K562 (cell line): ENCODE measurements around the gene KLK2. TPM values are rescaled to one million over a fixed set of nuclear protein-coding genes. Genes with fewer than 3 reads are reported as not detected.

Source experiments
- ARID3A ChIP-seq: IDR thresholded peaks from 2 replicates; pipeline ENCODE4 v1.6.1; 2012; ENCODE audit warnings: low read depth, low read length, improper control_type of control experiment, borderline replicate concordance
- ATF7 ChIP-seq: fragments of 450-650 bp; IDR thresholded peaks from 2 replicates; pipeline ENCODE4 v1.7.1; 2014; ENCODE audit warnings: mild to moderate bottlenecking, moderate library complexity
- CBX8 ChIP-seq: fragments of 200-600 bp; sonication (generic); IDR thresholded peaks from 2 replicates; pipeline ENCODE4 v1.6.1; 2012; ENCODE audit warnings: borderline replicate concordance, mixed run types, low read depth, mild to moderate bottlenecking, moderate library complexity, mixed read lengths, low read length, control low read depth, inconsistent platforms; ENCODE audit not compliant: poor library complexity, severe bottlenecking; ENCODE audit errors: extremely low read depth
- JUNB ChIP-seq: fragments of 450-650 bp; formaldehyde crosslinking; conservative IDR thresholded peaks from 2 replicates; pipeline ENCODE4 v1.4.0; 2020; ENCODE audit warnings: mild to moderate bottlenecking
- MTA1 ChIP-seq: fragments of 450-650 bp; IDR thresholded peaks from 2 replicates; pipeline ENCODE4 v1.6.1; 2017; ENCODE audit warnings: borderline replicate concordance
- NR2F6 ChIP-seq: fragments of 450-650 bp; formaldehyde crosslinking; IDR thresholded peaks from 2 replicates; pipeline ENCODE4 v1.4.0; 2020; ENCODE audit warnings: mild to moderate bottlenecking
- polyA plus RNA-seq, 8 experiments: library from polyadenylated mRNA; depleted of rRNA in 4 of 8; stranded (reverse) in 5 of 8; unstranded in 3 of 8; fragments of >200 nt; fragmentation: Nextera tagmentation in 2 of 8; fragmentation: Illumina TruSeq in 1 of 8; extraction: Ambion mirVana in 2 of 8; extraction: Trizol in 1 of 8; gene quantifications; 2 replicates each; pipeline versions ENCODE4 v1.2.1 to v1.2.3, GENCODE V29; 2011 to 2014; ENCODE audit warnings: inconsistent platforms in 1 of 8, missing spikeins in 1 of 8
- total RNA-seq, 7 experiments: library from RNA; depleted of rRNA in 6 of 7; stranded (reverse); fragments of >200 nt in 6 of 7; fragmentation: Illumina TruSeq in 2 of 7; extraction: Trizol in 2 of 7; gene quantifications; 2 replicates each; pipeline versions ENCODE4 v1.2.1 to v1.2.3, GENCODE V29; 2011 to 2021; ENCODE audit warnings: low replicate concordance in 1 of 7
- TF ChIP-seq, protein P1 (sequence below), 2 experiments: fragments of 450-650 bp; formaldehyde crosslinking in 1 of 2; IDR thresholded peaks; 2 replicates each; pipeline versions ENCODE4 v1.4.0 to v1.6.1; 2014 to 2020; ENCODE audit warnings: mild to moderate bottlenecking in 2 of 2, borderline replicate concordance in 1 of 2, low read depth in 1 of 2
- TF ChIP-seq, protein P2 (sequence below), 2 experiments: fragments of 450-650 bp in 1 of 2; sonication (generic) in 1 of 2; formaldehyde crosslinking in 1 of 2; IDR thresholded peaks in 1 of 2; conservative IDR thresholded peaks in 1 of 2; 2 replicates each; pipeline versions ENCODE4 v1.6.1 to v1.8.1; 2016 to 2023; ENCODE audit warnings: mild to moderate bottlenecking in 2 of 2, moderate library complexity in 2 of 2, inconsistent platforms in 1 of 2, missing genetic modification reagents in 1 of 2

KLK2 gene
- total and polyA plus RNA-seq, 9 of the 15 experiments (the other 6 are each of a cell fraction or from before 2014, with no cell fraction given): 0.11 to 0.47 (median 0.23) TPM; not detected in 1

DNA sequence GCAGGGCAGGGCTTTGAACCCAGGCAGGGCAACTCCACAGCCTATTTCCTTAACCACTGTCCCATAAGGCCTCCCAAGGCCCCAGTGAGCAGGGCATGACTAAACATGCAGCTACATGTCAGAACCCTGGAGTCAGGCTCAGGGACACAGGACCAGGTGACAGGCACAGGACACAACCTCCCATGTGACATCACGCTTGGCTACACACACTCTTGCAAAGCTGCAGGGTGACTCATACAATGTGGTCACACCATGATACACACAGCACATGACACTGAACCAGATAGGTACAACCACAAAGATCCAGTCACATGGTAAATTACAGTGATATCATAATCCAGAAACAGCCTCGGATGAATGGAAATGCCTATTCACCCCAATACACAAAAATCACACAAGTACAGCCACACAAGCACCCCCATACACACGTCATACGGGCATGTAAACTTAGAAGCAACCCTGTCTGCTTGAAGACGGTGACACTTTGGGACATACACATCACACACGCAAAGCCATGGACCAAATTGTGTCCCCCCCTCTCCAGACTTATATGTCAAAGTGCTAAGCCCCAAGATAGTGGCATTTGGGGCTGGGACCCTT lies 23.5 kb downstream of the KLK2 start (continued):
- TF ChIP-seq, protein P1, sequence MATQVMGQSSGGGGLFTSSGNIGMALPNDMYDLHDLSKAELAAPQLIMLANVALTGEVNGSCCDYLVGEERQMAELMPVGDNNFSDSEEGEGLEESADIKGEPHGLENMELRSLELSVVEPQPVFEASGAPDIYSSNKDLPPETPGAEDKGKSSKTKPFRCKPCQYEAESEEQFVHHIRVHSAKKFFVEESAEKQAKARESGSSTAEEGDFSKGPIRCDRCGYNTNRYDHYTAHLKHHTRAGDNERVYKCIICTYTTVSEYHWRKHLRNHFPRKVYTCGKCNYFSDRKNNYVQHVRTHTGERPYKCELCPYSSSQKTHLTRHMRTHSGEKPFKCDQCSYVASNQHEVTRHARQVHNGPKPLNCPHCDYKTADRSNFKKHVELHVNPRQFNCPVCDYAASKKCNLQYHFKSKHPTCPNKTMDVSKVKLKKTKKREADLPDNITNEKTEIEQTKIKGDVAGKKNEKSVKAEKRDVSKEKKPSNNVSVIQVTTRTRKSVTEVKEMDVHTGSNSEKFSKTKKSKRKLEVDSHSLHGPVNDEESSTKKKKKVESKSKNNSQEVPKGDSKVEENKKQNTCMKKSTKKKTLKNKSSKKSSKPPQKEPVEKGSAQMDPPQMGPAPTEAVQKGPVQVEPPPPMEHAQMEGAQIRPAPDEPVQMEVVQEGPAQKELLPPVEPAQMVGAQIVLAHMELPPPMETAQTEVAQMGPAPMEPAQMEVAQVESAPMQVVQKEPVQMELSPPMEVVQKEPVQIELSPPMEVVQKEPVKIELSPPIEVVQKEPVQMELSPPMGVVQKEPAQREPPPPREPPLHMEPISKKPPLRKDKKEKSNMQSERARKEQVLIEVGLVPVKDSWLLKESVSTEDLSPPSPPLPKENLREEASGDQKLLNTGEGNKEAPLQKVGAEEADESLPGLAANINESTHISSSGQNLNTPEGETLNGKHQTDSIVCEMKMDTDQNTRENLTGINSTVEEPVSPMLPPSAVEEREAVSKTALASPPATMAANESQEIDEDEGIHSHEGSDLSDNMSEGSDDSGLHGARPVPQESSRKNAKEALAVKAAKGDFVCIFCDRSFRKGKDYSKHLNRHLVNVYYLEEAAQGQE (IDR thresholded peaks at IDR 0.05; ENCODE audit: borderline replicate concordance): peak; percentile 36; the same call in 1 of the 2 replicates
- TF ChIP-seq, protein P1 (CRISPR knock-in tag; IDR thresholded peaks at IDR 0.05; ENCODE audit: low read depth): no peak
- TF ChIP-seq MTA1 (0 out of 2 replicates have a peak, but pooled peaks have one; percentile 38), ATF7 (peak; percentile 93), JUNB (CRISPR knock-in tag) (peak; percentile 97), ARID3A (peak; percentile 53; the same call in 1 of the 2 replicates), NR2F6 (no peak), CBX8 (no peak)
- TF ChIP-seq, protein P2, sequence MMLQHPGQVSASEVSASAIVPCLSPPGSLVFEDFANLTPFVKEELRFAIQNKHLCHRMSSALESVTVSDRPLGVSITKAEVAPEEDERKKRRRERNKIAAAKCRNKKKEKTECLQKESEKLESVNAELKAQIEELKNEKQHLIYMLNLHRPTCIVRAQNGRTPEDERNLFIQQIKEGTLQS (IDR thresholded peaks at IDR 0.05): peak; percentile 99
- TF ChIP-seq, protein P2 (CRISPR knock-in tag; conservative IDR thresholded peaks at IDR 0.05): peak; percentile 98
